Adipose tissue (tissue), 3 donors: ENCODE results near the gene YTHDC1. TPM values are rescaled to one million over a fixed set of nuclear protein-coding genes. Genes with fewer than 3 reads are reported as not detected.

Experiments used
- H3K27ac ChIP-seq: one replicate; pipeline ENCODE4 v1.5.1; 2013; ENCODE audit warnings: low read depth, low read length
- WGBS, 3 donors: extraction: QIAGEN DNeasy Blood & Tissue Kit; methylation state at CpG; one replicate each; pipeline ENCODE4 v1.1.7; 2013; 5-methylcytosine and 5-hydroxymethylcytosine counted together
- polyA plus RNA-seq, 3 donors: library from polyadenylated mRNA; stranded (reverse); fragments of 200-250 nt; gene quantifications; one replicate each; pipeline ENCODE4 v1.2.3, GENCODE V29; 2013
- donor health status: healthy with polysubstance abuse.
- donor health status: Bipolar disorder and iron deficiency.
- donor health status: healthy.

YTHDC1 gene
- polyA plus RNA-seq, 3 donors, result 29.4 to 42.4 (median 37.6) TPM

DNA sequence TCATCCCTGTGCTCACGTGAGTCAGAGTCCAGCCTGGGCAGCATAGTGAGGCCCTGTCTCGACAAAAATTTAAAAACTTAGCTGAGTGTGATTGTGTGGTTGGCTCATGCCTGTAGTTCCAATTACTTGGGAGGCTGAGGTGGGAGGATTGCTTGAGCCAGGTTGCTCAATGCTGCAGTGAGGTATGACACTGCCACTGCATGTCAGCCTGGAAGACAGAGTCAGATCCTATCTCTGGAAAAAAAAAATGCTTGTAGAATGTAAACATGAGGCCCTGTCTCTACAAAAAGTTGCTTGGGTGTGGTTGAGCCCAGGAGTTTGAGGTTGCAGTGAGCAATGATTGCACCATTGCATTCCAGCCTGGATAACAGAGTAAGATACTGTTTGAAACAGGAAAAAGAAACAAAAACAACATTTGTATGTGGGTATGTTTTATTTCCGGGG, 11.3 kb upstream of the YTHDC1 start:
- H3K27ac ChIP-seq, result no peak overlapping the region

DNA sequence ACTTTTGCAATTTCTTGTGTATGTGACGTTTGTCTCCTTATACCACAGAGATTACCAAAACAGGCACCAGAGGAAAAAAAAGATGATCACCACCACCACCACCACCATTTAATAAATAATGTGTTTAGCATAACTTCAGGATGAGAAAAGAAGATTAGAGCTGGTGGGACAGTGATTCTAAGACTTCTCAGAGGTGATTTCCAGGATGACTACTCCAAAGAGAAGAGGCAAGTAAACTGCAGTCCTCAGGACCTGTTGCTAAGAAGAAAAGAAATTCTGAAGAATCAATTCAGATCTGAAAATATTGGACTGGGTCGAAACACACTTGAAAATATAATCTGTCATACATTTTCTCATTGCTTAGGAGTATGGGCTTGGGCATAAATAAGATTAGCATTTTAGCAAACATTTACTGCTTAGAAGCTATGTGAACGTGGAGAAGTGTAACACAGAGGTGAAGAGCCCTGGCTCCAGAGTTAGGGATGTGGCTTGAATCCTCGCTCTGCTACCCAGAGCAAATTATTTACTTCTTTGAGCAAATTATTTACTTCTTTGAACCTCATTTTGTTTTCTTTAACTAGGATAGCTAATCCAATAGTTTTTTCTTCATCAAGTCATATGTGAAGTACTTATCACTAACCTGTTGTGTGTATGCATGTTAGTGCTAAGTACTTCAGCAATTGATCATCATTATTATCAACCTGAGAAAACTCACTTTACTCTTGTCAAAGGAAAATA, 10.5 kb upstream of the YTHDC1 start:
- WGBS, 3 donors, result 71 to 83% (median 78%) methylated on average over 4 of the region's 4 CpGs
- H3K27ac ChIP-seq, result no peak overlapping the region

More for the DNA sequence above, 11.3 kb upstream of the YTHDC1 start:
- 81 to 85% (median 83%) methylated on average over 3 of the region's 3 CpGs for WGBS, 3 donors

DNA sequence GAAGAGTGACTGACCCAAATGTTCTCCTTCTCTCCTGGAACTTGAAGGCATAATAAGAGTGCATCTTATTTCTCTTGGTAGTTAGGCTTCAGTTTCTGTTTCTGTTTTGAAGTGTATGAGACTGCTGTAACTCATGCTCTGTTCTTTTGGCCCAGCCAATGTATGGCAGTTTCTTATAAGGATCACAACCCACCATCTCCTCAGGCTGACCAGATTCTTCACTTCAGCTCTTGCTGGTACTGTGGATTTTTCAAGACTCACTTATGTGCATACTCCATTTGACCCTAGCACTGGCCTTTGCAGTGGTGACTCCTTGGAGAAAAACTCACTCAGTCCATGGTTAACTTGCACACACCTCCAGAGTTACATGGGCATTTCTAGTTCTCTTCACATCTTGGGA, 9.6 kb upstream of the YTHDC1 start:
- no peak overlapping the region for H3K27ac ChIP-seq

- H3K27ac ChIP-seq, result no peak overlapping the region
- 75 to 87% (median 83%) methylated on average over 2 of the region's 2 CpGs for WGBS, 3 donors
Observed at GRCh38 chr4:68358988-68359387, 9.1 kb upstream of the YTHDC1 start.

- WGBS, 3 donors, result 79 to 87% (median 82%) methylated on average over 2 of the region's 2 CpGs
Observed at GRCh38 chr4:68352791-68353190, 2.9 kb upstream of the YTHDC1 start.

GRCh38 chr4:68349279-68349648, 626 bp downstream of the YTHDC1 start:
- 0% methylated on average over 14 of the region's 14 CpGs for WGBS, 3 donors

More at GRCh38 chr4:68352791-68353190, 2.9 kb upstream of the YTHDC1 start:
- no peak overlapping the region for H3K27ac ChIP-seq

DNA sequence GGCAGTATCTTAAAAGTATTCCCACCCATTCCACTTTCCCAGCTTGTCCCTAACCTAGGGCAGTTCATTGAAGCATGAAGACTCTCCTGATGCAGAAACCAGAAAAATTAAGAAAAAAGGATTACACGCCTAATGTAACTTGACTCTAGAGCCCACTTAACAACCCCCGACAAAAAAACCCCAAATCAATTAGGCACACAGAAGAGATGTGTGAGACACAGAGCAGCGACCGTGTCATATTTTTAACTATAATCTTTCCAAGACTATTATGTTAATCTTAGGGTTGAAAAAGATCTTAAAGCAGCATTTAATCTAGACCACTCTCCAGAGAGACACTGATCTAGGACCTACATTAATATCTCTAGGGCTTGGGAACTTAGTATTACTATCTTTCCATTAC, 1.3 kb downstream of the YTHDC1 start:
- WGBS, 3 donors, result 1% methylated on average over 4 of the region's 4 CpGs
- H3K27ac ChIP-seq, result no peak overlapping the region

More at GRCh38 chr4:68349279-68349648, 626 bp downstream of the YTHDC1 start:
- peak overlapping the region; percentile 85 for H3K27ac ChIP-seq

GRCh38 chr4:68347845-68348244, 2.0 kb downstream of the YTHDC1 start:
- no peak overlapping the region for H3K27ac ChIP-seq

GRCh38 chr4:68346461-68346860, 3.4 kb downstream of the YTHDC1 start:
- no peak overlapping the region for H3K27ac ChIP-seq
- 87 to 94% (median 90%) methylated on average over 3 of the region's 3 CpGs for WGBS, 3 donors

More at GRCh38 chr4:68347845-68348244, 2.0 kb downstream of the YTHDC1 start:
- 6 to 23% (median 14%) methylated on average over 5 of the region's 5 CpGs for WGBS, 3 donors

- WGBS, 3 donors, result 91 to 97% (median 96%) methylated on average over 5 of the region's 5 CpGs
- no peak overlapping the region for H3K27ac ChIP-seq
Observed at GRCh38 chr4:68344785-68345184, 5.1 kb downstream of the YTHDC1 start.

DNA sequence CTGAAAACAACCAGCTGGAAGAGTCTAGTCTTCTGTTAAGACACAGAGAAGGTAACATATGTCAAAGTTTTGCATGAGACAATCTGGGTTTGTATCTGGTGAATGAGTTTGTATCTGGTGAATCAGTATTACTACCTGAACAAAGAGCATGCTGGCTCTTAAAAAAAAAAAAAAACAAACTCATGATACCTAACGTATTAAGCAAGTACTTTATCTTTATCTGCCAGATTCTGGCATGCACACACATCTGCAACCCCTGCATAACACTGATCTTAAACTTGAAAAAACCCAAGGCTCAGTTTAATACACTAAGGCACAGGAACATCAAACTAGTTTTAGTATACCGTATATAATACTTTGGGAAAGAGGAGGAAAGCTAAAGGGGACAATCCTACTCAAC, 5.8 kb downstream of the YTHDC1 start:
- no peak overlapping the region for H3K27ac ChIP-seq
- WGBS, 3 donors, result 35 to 51% (median 48%) methylated on average over 2 of the region's 2 CpGs

- no peak overlapping the region for H3K27ac ChIP-seq
- whole genome bisulfite sequencing, 3 donors, result 24 to 46% (median 42%) methylated on average over 5 of the region's 5 CpGs
Observed at GRCh38 chr4:68342134-68342533, 7.8 kb downstream of the YTHDC1 start.

- 61 to 82% (median 80%) methylated on average over 3 of the region's 3 CpGs for WGBS, 3 donors
- no peak overlapping the region for H3K27ac ChIP-seq
Observed at GRCh38 chr4:68338625-68339024, 11.3 kb downstream of the YTHDC1 start.

GRCh38 chr4:68337522-68337921, 12.4 kb downstream of the YTHDC1 start:
- WGBS, 3 donors, result 81 to 95% (median 94%) methylated on average over 7 of the region's 7 CpGs
- H3K27ac ChIP-seq, result no peak overlapping the region

GRCh38 chr4:68337004-68337403, 12.9 kb downstream of the YTHDC1 start:
- WGBS, 3 donors, result 46 to 77% (median 62%) methylated on average over 1 of the region's 1 CpG
- H3K27ac ChIP-seq, result no peak overlapping the region

- H3K27ac ChIP-seq, result no peak overlapping the region
Observed at GRCh38 chr4:68336530-68336929, 13.4 kb downstream of the YTHDC1 start.

DNA sequence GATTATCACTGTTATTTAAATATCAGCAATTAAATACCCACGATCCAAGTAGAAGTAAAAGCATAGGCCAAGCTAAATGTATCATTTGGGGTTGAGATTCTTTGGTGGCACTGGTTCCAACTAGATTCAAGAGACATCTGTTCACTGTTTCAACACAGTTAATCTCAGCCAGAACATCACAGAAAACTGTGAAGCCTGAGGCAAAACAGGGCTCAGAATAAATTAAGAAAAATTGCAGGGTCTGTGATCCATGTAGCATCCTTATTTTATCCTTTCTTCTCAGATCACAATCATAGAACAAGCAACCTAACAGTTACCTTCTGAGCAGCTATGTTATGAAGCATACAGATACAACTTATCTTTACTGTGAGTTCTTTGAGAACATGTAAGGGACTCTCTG, 23.7 kb downstream of the YTHDC1 start:
- no peak overlapping the region for H3K27ac ChIP-seq

GRCh38 chr4:68324519-68325262, 25.2 kb downstream of the YTHDC1 start:
- WGBS, 3 donors, result 59 to 86% (median 83%) methylated on average over 4 of the region's 4 CpGs

More for the DNA sequence above, 23.7 kb downstream of the YTHDC1 start:
- whole genome bisulfite sequencing, 3 donors, result 88 to 93% (median 90%) methylated on average over 1 of the region's 1 CpG

GRCh38 chr4:68319040-68319439, 30.9 kb downstream of the YTHDC1 start:
- WGBS, 3 donors, result 82 to 89% (median 87%) methylated on average over 1 of the region's 1 CpG
- H3K27ac ChIP-seq, result no peak overlapping the region

More at GRCh38 chr4:68324519-68325262, 25.2 kb downstream of the YTHDC1 start:
- H3K27ac ChIP-seq, result no peak overlapping the region
